Muscle of leg (tissue), 11 donors: Measurements from ENCODE around the gene TTYH1. TPM values are rescaled to one million over a fixed set of nuclear protein-coding genes. Genes with fewer than 3 reads are reported as not detected.

Source experiments
- DNase-seq: peaks from one replicate; pipeline ENCODE4 v3.0.0; 2013
- H3K27ac ChIP-seq: one replicate; pipeline ENCODE4 v1.5.1; 2013; ENCODE audit warnings: mild to moderate bottlenecking, low read length, control low read depth
- H3K27me3 ChIP-seq: one replicate; pipeline ENCODE4 v1.6.1; 2013; ENCODE audit warnings: low read length; ENCODE audit not compliant: control insufficient read depth, insufficient read depth
- H3K36me3 ChIP-seq: one replicate; pipeline ENCODE4 v1.6.1; 2013; ENCODE audit warnings: low read length; ENCODE audit not compliant: control insufficient read depth, insufficient read depth
- H3K4me1 ChIP-seq: one replicate; pipeline ENCODE4 v1.6.1; 2013; ENCODE audit warnings: low read length; ENCODE audit not compliant: control insufficient read depth, insufficient read depth
- H3K4me3 ChIP-seq: one replicate; pipeline ENCODE4 v1.5.1; 2013; ENCODE audit warnings: low read length, control low read depth
- H3K9me3 ChIP-seq: replicated peaks from 2 replicates; pipeline ENCODE4 v1.6.1; 2013; ENCODE audit warnings: low read depth, low read length; ENCODE audit not compliant: control insufficient read depth
- whole genome bisulfite sequencing: methylation state at CpG from one replicate; pipeline ENCODE4 v1.1.5; 2013; ENCODE audit warnings: missing lambda C conversion rate; ENCODE audit not compliant: insufficient coverage; 5-methylcytosine and 5-hydroxymethylcytosine counted together
- polyA plus RNA-seq, 8 donors: library from polyadenylated mRNA; unstranded; fragments of 120-200 nt; gene quantifications; one replicate each; pipeline versions ENCODE4 v1.2.1 to v1.2.3, GENCODE V29; 2013; ENCODE audit warnings: inconsistent platforms in 1 of 8, low replicate concordance in 1 of 8; ENCODE audit not compliant: insufficient read length in 8 of 8, insufficient read depth in 1 of 8
- total RNA-seq: library from RNA; stranded (reverse); fragments of 120-200 nt; gene quantifications from one replicate; pipeline ENCODE4 v1.2.4, GENCODE V29; 2013

The TTYH1 gene
- total and polyA plus RNA-seq, 9 donors = 2.7 to 13.1 (median 4.7) TPM

DNA sequence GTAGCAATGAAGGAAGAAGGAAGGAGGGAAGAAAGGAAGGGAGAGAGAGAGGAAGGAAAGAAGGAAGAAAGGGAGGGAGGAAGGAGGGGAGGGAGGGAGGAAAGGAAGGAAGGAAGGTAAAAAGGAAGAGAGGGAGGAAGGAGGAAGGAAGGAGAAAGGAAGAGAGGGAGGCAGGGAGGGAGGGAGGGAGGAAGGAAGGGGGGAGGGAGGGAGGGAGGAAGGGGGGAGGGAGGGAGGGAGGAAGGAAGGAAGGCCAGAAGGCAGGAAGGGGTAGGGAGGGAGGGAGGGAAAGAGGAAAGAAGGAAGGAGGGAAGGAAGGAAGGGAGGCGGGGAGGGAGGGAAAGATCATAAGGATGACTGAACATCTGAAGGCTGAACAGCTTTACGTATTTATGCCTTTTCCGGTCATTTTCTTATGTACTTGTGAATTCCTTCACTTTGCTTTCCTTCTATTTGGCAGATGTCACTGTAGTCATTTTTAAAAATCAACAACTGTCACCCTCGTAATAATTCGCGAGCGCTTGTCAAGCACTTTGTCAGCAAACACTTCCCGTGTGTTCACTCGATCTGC is 6.7 kb upstream of the TTYH1 start:
- Histone ChIP-seq H3K27me3 (no peaks in the 10 kb centered on the region), H3K9me3 (no peaks in the 10 kb centered on the region), H3K4me1 (no peaks in the 10 kb centered on the region), H3K36me3 (no peaks in the 10 kb centered on the region), H3K27ac (no peak overlapping the region), H3K4me3 (no peak overlapping the region)
- no peak for DNase-seq
- 100% methylated on average over 1 of the region's 9 CpGs for WGBS

GRCh38 chr19:54411033-54411432 is 4.2 kb upstream of the TTYH1 start:
- Histone ChIP-seq H3K4me3 (no peak overlapping the region), H3K36me3 (no peaks in the 10 kb centered on the region), H3K27ac (no peak overlapping the region), H3K9me3 (no peaks in the 10 kb centered on the region), H3K4me1 (peaks cover 5% of the 10 kb centered on the region), H3K27me3 (peaks cover 17% of the 10 kb centered on the region)
- no peak for DNase-seq

GRCh38 chr19:54412877-54413276 is 2.4 kb upstream of the TTYH1 start:
- H3K27ac ChIP-seq = no peak overlapping the region
- H3K4me1 ChIP-seq = peaks cover 5% of the 10 kb centered on the region
- WGBS = no CpG with 5 or more reads among the region's 4 CpGs
- H3K9me3 ChIP-seq = no peaks in the 10 kb centered on the region
- no peak overlapping the region for H3K4me3 ChIP-seq
- DNase-seq = no peak
- no peaks in the 10 kb centered on the region for H3K36me3 ChIP-seq
- H3K27me3 ChIP-seq = peaks cover 33% of the 10 kb centered on the region

DNA sequence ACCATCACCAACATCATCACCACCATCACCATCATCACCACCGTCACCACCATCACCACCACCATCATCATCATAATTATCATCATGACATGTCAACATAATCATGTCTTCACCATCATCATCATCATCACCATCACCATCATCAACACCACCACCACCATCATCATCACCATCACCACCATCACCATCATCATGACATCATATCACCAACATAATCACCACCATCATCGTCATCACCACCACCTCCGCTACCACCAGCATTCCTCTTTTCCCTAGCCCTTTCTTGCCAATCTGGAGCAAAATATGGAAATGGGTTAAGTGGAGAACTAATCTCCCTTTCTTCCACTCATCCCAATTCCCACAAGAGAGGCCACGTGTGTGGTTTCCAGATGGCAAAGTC is 1.1 kb upstream of the TTYH1 start:
- no peaks in the 10 kb centered on the region for H3K9me3 ChIP-seq
- H3K4me3 ChIP-seq = no peak overlapping the region
- peaks cover 39% of the 10 kb centered on the region for H3K27me3 ChIP-seq
- no peaks in the 10 kb centered on the region for H3K36me3 ChIP-seq
- 86% methylated on average over 1 of the region's 4 CpGs for WGBS
- H3K27ac ChIP-seq = no peak overlapping the region
- DNase-seq = no peak
- H3K4me1 ChIP-seq = peaks cover 11% of the 10 kb centered on the region

- Histone ChIP-seq H3K27ac (no peak overlapping the region), H3K9me3 (no peaks in the 10 kb centered on the region), H3K27me3 (peaks cover 54% of the 10 kb centered on the region), H3K36me3 (no peaks in the 10 kb centered on the region), H3K4me3 (peak overlapping the region; percentile 10), H3K4me1 (peaks cover 23% of the 10 kb centered on the region)
- no peak for DNase-seq
- WGBS = 5% methylated on average over 18 of the region's 28 CpGs
These were observed 823 bp downstream of the TTYH1 start for GRCh38 chr19:54415901-54416673.

- H3K36me3 ChIP-seq = no peaks in the 10 kb centered on the region
- DNase-seq = no peak
- no peak overlapping the region for H3K27ac ChIP-seq
- peaks cover 25% of the 10 kb centered on the region for H3K4me1 ChIP-seq
- no peaks in the 10 kb centered on the region for H3K9me3 ChIP-seq
- WGBS = 27% methylated on average over 35 of the region's 44 CpGs
- H3K27me3 ChIP-seq = peaks cover 62% of the 10 kb centered on the region
- no peak overlapping the region for H3K4me3 ChIP-seq
These were observed 1.6 kb downstream of the TTYH1 start for GRCh38 chr19:54416695-54417491.

DNA sequence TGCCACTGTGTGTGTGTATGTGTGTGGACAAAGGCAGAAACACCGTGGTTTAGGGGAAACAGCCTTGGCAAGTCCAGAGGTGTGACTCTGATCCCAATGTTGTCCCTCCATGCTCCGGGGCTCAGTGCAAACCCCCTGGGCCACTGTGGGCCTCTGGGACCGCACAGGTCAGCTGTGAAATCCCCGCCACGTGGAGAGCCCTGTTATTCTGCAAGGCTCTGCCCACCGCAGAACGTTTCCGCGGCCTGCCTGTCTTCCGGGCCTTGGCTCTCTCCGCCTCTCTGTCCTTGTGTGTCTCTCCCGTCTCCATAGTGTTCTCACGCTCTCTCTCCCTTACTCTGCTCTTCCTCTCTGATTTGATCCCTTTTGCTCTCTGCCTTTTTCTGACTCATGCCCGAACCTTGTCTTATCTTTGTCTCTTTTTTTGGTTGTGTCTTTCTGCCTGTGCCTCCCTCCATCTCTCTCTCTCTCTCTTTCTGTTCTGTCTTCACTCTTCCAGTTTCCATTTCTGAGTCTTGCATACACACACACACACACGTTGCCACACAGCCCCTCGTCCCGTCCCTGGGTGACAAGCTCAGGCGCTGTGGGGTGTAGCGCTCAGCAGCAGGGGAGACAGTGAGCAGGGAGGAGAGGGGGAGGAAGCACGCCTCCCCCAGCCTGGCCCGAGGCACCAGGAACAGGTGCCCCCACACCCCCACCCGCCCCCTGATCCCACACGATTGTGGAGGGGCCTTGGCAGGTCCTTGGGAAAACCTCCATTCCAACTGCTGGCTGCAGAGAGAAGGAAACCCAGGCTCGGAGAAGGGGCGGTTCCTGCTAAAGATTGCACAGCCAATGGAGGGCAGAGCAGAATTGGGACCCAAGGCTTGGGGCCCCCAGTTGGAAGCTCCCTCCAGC is 3.0 kb downstream of the TTYH1 start:
- H3K4me1 ChIP-seq = peaks cover 25% of the 10 kb centered on the region
- H3K9me3 ChIP-seq = no peaks in the 10 kb centered on the region
- WGBS = 7% methylated on average over 14 of the region's 25 CpGs
- H3K27me3 ChIP-seq = peaks cover 64% of the 10 kb centered on the region
- no peak for DNase-seq
- no peak overlapping the region for H3K4me3 ChIP-seq
- H3K36me3 ChIP-seq = no peaks in the 10 kb centered on the region
- no peak overlapping the region for H3K27ac ChIP-seq

DNA sequence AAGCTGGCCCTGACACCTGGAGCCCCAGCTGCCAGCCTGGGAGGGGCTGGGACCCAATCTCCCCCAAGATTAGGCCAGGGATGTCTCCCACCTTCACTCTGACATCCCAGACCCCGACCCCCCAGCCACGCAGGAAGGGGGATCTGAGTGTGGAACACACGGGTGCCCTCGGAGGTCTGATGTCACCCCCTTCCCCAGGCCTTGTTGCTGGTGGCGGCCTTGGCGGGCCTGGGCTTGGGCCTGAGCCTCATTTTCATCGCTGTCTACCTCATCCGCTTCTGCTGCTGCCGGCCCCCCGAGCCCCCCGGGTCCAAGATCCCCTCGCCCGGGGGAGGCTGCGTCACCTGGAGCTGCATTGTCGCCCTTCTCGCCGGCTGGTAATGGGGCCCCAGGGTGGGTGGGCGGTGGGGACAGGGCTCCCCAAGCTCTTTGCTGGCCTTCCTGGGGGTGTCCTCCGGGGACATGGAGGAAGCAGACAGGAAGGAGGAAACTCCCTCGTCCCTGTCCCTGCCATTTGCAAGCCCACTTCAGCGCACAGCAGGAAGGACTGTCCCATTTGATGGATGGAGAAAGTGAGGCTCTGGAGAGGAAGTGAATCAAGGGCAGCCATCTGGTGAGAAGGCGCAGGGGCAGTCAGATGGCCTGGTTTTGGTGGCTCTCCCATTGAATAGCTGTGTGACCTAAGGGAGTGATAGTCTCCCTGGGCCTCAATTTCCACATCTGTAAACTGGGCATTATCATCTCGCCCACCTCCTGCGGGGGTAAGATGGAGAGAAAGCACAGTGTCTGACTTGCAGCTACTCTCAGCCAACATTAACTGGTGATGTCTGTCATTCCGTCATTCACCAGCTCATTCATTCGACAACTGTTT is 3.9 kb downstream of the TTYH1 start:
- H3K36me3 ChIP-seq = no peaks in the 10 kb centered on the region
- H3K27me3 ChIP-seq = peaks cover 63% of the 10 kb centered on the region
- 72% methylated on average over 17 of the region's 26 CpGs for WGBS
- no peak overlapping the region for H3K4me3 ChIP-seq
- peaks cover 25% of the 10 kb centered on the region for H3K4me1 ChIP-seq
- no peak for DNase-seq
- no peak overlapping the region for H3K27ac ChIP-seq
- H3K9me3 ChIP-seq = no peaks in the 10 kb centered on the region

- Histone ChIP-seq H3K36me3 (no peaks in the 10 kb centered on the region), H3K4me1 (peaks cover 25% of the 10 kb centered on the region), H3K9me3 (no peaks in the 10 kb centered on the region), H3K27ac (no peak overlapping the region), H3K27me3 (peaks cover 55% of the 10 kb centered on the region), H3K4me3 (no peak overlapping the region)
- WGBS = 12% methylated on average over 8 of the region's 10 CpGs
- no peak for DNase-seq
These were observed 4.8 kb downstream of the TTYH1 start for GRCh38 chr19:54420068-54420382.
